ENCODE measurements around the gene OGA.
"Not testable (repeated sequence)": the region's sequence is repeated elsewhere in the genome, so short reads cannot be mapped to it uniquely, and the experiment has no call there.

OGA gene

DNA sequence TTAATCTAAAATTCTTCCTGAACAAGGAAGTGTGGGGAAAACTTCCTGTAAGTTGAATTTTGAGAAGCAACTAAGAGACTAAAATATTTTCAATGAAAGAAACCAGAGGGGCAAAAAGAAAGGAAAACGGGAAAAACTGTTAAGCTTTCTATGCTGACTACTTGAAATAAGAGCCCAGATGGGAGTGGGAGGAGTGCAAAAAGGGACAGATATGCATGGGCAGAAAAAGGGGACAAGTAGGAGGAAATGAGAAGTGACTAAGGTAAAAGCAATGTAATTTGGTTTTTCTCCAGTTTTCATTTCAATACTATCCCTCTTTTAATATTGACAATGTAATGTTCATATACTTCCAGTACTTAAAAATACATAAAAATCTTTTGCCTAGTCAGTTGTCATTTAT, 11.1 kb downstream of the OGA start:
- DNase-seq (ENCODE audit: low read depth), result no peak
- H3K4me3 ChIP-seq (ENCODE audit: control insufficient read depth, low read depth, low read length), result no peak overlapping the region
- TF ChIP-seq, protein P1, sequence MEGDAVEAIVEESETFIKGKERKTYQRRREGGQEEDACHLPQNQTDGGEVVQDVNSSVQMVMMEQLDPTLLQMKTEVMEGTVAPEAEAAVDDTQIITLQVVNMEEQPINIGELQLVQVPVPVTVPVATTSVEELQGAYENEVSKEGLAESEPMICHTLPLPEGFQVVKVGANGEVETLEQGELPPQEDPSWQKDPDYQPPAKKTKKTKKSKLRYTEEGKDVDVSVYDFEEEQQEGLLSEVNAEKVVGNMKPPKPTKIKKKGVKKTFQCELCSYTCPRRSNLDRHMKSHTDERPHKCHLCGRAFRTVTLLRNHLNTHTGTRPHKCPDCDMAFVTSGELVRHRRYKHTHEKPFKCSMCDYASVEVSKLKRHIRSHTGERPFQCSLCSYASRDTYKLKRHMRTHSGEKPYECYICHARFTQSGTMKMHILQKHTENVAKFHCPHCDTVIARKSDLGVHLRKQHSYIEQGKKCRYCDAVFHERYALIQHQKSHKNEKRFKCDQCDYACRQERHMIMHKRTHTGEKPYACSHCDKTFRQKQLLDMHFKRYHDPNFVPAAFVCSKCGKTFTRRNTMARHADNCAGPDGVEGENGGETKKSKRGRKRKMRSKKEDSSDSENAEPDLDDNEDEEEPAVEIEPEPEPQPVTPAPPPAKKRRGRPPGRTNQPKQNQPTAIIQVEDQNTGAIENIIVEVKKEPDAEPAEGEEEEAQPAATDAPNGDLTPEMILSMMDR (conservative IDR thresholded peaks at IDR 0.05; ENCODE audit: control insufficient read depth, insufficient read depth, low read depth, low read length), result no peak

DNA sequence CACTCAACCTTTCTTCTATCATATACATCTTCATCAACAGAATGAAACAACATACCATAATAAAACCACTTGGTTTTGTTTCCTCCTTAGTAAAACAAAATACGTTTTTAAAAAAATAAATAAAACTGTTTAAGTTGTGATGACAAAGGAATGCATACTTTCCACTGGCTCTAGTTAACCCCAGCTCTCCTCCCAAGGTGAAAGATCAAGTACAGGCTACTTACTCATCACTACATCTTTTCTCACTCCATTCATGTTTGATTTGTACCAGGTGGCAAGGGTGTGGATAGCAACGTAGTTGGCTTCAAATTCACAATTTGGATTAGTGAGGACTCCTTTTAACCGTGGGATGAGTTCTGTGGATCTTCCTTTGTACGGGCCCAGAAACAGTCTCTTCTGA, 14.7 kb downstream of the OGA start:
- H3K4me3 ChIP-seq (ENCODE audit: control insufficient read depth, low read depth, low read length), result no peak overlapping the region
- TF ChIP-seq, protein P1 (conservative IDR thresholded peaks at IDR 0.05; ENCODE audit: control insufficient read depth, insufficient read depth, low read depth, low read length), result no peak
- peak; percentile 53 for DNase-seq (ENCODE audit: low read depth)

DNA sequence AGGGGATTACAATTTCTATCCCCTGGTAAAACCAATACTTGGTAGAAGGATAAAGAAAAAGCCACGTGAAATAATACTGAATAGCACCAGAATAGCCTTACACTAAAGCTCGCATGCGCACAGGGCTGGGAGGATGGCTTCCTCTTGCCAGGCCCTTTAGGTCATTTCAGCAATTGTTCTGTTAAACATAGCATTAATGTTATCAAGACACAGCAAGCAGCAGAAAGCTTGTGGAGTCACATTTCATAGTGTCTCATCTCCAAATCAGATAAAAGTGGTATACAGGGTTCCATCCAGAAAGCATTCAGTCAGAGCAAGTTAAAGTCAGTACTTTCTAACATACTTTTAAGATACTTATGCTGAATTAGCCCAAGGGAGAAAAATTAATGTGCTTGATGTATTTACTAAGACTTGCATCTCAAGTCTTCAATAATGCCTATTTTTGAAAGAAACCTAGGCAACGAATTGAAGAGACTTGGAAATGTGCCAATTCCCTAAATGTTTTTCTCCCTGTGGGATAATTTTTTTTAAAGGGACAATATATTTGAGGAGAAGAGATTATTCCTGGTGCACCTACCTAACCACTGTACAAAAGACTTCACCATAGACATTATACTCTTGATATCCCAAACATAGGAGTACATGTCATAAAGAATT, 20.7 kb downstream of the OGA start:
- H3K4me3 ChIP-seq (ENCODE audit: control insufficient read depth, low read depth, low read length), result no peak overlapping the region
- TF ChIP-seq, protein P1 (conservative IDR thresholded peaks at IDR 0.05; ENCODE audit: control insufficient read depth, insufficient read depth, low read depth, low read length), result no peak
- no peak for DNase-seq (ENCODE audit: low read depth)

DNA sequence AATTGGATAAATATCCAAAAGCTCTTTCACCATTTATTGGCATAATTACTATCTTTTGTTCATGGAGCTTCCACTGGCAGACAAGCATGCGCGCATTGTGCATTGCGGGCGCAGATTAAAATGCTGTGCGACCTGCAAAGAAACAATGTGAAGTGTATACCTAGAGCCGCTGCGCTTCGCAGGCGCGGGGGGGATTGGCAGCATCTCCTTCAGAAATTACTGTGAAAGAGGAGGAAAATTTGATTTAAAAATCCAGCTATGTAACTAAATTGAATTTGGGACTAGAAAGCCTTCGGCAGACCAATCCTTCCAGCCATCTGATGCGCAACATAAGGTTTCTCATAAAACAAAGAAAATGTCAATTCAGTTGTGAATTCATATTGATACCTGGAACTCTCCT, 24.7 kb downstream of the OGA start:
- TF ChIP-seq, protein P1 (conservative IDR thresholded peaks at IDR 0.05; ENCODE audit: control insufficient read depth, insufficient read depth, low read depth, low read length), result no peak
- no peak overlapping the region for H3K4me3 ChIP-seq (ENCODE audit: control insufficient read depth, low read depth, low read length)
- DNase-seq (ENCODE audit: low read depth), result no peak

DNA sequence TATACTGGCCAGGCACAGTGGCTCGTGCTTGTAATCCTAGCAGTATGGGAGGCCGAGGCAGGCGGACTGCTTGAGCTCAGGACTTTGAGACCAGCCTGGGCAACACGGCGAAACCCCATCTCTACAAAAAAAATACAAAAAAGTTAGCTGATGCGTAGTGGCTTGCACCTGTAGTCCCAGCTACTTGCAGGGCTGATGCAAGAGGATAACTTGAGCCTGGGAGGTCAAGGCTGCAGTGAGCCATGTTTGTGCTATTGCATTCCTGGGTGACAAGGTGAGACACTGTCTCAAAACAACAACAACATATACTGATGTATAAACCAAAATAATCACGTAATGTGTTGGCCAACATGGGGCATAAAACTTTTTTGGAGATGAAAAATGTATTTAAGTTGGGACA, 28.6 kb downstream of the OGA start:
- TF ChIP-seq, protein P1 (conservative IDR thresholded peaks at IDR 0.05; ENCODE audit: control insufficient read depth, insufficient read depth, low read depth, low read length), result no peak
- H3K4me3 ChIP-seq (ENCODE audit: control insufficient read depth, low read depth, low read length), result no peak overlapping the region
- no peak for DNase-seq (ENCODE audit: low read depth)

DNA sequence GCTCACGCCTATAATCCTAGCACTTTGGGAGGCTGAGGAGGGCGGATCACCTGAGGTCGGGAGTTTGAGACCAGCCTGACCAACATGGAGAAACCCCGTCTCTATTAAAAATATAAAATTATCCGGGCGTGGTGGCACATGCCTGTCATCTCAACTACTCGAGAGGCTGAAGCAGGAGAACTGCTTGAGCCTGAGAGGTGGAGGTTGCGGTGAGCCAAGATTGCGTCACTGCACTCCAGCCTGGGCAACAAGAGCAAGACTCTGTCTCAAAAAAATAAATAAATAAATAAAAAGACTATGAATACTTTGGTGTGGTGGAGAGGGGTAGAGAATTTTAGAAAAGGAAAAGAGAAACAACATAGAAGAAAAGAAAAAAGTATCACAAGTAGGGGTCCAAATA, 29.0 kb downstream of the OGA start:
- H3K4me3 ChIP-seq (ENCODE audit: control insufficient read depth, low read depth, low read length); DNase-seq (ENCODE audit: low read depth): not testable (repeated sequence)

DNA sequence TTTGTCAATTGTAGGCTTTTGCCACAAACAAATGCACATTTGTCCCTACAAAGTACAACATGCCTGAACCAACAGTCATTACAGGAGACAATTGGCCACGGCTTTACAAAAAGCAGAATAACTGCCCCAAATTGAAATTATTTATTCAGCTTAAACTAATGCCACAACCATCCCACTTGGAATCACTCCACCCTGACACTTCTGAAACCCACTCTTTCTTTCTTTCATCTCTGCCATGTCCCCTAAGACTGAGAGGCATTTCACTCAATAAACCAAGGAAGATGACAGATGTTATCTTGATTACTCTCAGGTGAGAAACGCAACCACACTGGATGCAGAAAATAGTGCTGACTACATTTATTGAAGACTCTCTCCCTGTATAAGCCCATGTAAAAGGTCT, 32.4 kb downstream of the OGA start:
- TF ChIP-seq, protein P1 (conservative IDR thresholded peaks at IDR 0.05; ENCODE audit: control insufficient read depth, insufficient read depth, low read depth, low read length), result no peak
- no peak for DNase-seq (ENCODE audit: low read depth)
- H3K4me3 ChIP-seq (ENCODE audit: control insufficient read depth, low read depth, low read length), result no peak overlapping the region
